ENCODE data around the gene SYNDIG1.

GRCh38 chr20:24603454-24603853, 134.0 kb downstream of the SYNDIG1 start:
- TF ChIP-seq, protein P1, sequence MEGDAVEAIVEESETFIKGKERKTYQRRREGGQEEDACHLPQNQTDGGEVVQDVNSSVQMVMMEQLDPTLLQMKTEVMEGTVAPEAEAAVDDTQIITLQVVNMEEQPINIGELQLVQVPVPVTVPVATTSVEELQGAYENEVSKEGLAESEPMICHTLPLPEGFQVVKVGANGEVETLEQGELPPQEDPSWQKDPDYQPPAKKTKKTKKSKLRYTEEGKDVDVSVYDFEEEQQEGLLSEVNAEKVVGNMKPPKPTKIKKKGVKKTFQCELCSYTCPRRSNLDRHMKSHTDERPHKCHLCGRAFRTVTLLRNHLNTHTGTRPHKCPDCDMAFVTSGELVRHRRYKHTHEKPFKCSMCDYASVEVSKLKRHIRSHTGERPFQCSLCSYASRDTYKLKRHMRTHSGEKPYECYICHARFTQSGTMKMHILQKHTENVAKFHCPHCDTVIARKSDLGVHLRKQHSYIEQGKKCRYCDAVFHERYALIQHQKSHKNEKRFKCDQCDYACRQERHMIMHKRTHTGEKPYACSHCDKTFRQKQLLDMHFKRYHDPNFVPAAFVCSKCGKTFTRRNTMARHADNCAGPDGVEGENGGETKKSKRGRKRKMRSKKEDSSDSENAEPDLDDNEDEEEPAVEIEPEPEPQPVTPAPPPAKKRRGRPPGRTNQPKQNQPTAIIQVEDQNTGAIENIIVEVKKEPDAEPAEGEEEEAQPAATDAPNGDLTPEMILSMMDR (conservative IDR thresholded peaks at IDR 0.05; ENCODE audit: low read length): no peak
- no peak for TF ChIP-seq EZH2phosphoT487 (IDR thresholded peaks at IDR 0.05; ENCODE audit: borderline replicate concordance, low read depth, low read length)
